ENCODE measurements around the gene KSR2.

Gene KSR2

DNA sequence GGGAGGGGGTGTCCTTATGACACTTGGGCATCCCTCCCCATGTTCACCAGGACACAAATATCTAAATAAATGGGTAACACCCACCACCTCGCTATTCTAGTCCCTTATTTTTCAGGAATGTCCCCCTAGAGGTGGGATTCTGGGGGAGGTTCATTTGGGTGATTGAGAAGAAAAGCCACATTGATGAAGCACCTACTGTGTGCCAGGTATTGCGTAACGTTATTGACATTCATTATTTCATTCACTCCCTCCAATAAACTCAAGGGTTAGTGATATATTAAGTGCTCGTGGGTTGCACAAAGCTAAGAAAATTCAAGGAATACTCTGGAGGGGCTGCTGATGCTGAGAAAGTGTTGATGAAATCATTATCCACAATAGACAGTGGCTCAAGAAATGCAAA, 514.8 kb downstream of the KSR2 start:
- no peak for DNase-seq (ENCODE audit: low spot score)

- no peak for DNase-seq (ENCODE audit: low spot score)
Observed at GRCh38 chr12:117452112-117452511, 516.7 kb downstream of the KSR2 start.

GRCh38 chr12:117450209-117450608, 518.6 kb downstream of the KSR2 start:
- DNase-seq (ENCODE audit: low spot score) = no peak

- DNase-seq (ENCODE audit: low spot score) = no peak
Observed at GRCh38 chr12:117447665-117448366, 521.0 kb downstream of the KSR2 start.

DNA sequence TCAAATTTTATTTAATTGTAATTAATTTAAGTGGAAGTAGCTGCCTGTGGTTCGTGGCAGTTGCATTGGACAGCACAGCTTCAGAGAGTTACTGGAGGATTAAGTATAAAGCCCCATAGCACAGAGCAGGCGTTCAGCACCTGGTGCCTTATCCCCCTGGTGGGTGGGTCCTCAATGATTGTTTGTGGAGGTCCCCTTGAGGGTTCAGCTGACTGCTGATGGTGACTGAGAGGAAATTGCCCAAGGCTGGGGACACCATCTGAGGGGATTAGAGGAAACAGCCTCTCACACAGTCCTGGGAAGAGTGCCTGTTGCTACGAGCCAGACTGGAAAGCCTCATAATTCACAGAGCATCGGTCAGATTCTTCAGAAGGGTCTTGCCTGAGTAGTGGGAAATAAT, 524.0 kb downstream of the KSR2 start:
- no peak for DNase-seq (ENCODE audit: low spot score)

GRCh38 chr12:117441751-117442150, 527.0 kb downstream of the KSR2 start:
- peak; percentile 20 for DNase-seq (ENCODE audit: low spot score)

DNA sequence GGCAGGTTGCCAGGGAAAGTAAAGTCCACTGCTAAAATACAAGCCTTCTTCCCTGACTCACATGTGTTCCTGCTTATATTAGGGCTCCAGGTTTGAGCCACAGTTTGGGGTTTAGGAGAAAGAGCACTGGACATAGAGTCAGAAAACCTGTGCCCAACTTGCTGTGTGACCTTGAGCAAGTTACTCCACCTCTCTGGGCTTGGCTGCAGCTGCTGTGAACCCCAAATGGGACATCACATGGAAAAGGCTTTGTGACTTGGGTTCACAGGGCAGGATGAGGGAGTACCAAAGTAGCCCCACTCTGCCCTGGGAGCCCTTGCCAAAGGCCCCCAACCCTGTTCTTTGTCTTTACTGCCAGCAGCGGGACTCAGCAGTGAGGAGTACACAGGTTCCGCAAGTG, 528.4 kb downstream of the KSR2 start:
- DNase-seq (ENCODE audit: low spot score) = no peak

DNA sequence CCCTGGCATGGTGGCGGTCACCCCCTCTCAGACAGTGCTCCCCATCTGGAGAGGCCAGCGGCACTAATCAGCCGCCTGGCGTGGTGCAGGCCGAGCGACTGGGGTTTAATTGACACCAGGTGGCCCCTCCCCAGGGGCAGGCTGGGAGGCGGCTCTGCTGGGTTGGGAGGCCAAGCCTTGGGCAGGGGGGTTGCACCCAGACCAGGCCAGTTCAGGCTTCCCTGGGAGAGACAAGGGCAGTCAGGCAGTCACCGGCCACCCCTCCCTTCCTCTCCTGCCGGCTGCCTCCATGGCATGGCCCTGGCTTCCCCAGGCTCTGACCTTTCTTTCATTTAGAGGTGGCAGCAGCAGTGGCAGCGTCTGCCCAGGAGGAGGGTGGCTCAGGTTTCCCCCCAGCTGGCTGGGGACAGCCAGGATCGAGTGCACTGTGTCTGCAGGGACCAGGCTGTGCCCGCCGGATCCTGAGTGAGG, 529.2 kb downstream of the KSR2 start:
- DNase-seq (ENCODE audit: low spot score) = no peak

- no peak for DNase-seq (ENCODE audit: low spot score)
Observed at GRCh38 chr12:117438809-117439208, 530.0 kb downstream of the KSR2 start.

DNA sequence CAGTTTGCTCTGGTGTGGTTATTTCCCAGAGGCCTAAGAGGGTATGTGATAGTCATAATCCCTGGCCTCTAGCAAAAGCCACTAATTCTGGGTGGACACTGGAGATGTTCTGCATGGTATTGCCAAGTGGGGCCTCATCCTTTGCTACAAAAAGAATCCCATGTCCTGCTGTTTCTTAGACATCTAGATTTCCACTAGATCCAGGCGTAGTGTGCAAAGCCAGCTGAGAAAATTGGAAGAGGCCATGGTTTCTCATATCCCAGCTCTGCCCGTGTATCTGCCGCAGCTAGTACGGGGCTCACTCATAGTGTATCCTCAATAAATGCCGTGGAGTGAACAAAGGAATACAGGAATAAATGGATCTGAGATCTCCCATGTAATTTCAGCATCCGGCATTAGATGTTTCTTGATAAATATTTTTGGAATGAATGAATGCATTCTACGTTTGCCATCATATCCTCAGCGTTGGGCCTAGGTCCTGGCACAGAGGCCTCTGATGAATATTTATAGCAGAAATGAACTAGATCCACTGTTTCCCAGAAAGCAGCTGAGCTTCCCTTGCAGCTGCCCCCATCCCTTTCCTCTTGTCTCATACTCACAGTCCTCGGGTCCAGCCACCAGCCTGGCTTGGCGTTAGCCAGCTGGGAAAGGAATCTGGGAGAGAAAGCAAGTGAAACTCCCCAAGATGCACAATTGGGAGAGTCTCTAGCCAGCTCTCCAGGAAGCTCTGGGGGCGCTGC, 531.1 kb downstream of the KSR2 start:
- no peak for DNase-seq (ENCODE audit: low spot score)

- no peak for DNase-seq (ENCODE audit: low spot score)
Observed at GRCh38 chr12:117433878-117434277, 534.9 kb downstream of the KSR2 start.

DNA sequence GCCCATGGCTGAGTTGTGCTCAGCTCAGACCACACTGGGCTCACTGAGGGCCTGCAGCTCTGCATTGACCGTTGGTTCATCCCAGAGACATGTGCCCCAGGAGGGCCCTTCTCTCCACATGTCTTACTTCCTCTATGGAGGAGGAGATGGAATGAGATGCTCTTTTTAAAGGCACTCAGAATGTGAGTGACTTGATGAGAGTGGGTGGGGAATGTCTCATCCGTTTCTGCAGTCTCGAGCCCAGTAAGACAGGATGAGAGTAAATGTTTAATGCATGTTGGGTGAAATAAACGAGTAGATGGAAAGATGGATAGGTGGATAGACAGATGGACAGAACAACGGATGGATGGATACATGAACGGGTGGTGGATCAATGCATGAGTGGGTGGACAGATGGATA, 538.5 kb downstream of the KSR2 start:
- no peak for DNase-seq (ENCODE audit: low spot score)

DNA sequence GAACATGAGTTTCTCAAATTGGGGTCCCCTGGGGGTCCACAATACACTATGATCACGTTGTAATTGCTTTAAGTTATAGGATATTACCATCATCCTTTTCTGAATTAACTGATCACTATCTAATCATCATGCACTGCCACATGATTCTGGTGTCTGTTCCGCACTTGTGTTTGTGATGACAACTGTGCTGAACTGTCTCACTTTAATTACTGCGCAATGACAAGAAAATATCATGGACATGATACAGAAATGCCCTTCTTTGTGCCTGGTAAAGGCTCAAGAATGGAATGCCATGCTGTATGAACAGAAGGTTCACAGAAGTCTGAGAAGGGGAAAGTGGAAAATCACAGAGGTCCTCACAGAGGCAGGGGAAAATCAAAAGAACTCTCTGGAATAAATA, 541.6 kb downstream of the KSR2 start:
- DNase-seq (ENCODE audit: low spot score) = no peak

DNA sequence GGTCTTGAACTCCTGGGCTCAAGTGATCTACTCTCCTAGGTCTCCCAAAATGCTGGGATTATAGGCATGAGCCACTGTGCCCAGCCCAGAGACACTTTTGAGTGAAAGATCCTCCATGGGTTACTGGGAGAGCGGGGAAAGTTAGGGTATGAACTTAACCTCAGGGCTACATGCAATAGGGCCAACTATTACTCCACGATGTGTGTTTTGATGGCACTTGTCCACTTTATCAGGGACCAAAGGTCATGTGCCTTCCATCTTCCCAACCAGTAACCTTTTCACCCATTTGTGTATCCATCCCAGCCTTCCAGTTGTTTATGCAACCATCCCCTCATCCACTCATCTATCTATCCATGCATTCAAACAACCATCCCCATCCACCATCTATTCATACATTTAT, 546.8 kb downstream of the KSR2 start:
- no peak for DNase-seq (ENCODE audit: low spot score)

GRCh38 chr12:117421068-117421752, 547.6 kb downstream of the KSR2 start:
- no peak for DNase-seq (ENCODE audit: low spot score)

- DNase-seq (ENCODE audit: low spot score) = no peak
Observed at GRCh38 chr12:117417004-117417403, 551.8 kb downstream of the KSR2 start.

DNA sequence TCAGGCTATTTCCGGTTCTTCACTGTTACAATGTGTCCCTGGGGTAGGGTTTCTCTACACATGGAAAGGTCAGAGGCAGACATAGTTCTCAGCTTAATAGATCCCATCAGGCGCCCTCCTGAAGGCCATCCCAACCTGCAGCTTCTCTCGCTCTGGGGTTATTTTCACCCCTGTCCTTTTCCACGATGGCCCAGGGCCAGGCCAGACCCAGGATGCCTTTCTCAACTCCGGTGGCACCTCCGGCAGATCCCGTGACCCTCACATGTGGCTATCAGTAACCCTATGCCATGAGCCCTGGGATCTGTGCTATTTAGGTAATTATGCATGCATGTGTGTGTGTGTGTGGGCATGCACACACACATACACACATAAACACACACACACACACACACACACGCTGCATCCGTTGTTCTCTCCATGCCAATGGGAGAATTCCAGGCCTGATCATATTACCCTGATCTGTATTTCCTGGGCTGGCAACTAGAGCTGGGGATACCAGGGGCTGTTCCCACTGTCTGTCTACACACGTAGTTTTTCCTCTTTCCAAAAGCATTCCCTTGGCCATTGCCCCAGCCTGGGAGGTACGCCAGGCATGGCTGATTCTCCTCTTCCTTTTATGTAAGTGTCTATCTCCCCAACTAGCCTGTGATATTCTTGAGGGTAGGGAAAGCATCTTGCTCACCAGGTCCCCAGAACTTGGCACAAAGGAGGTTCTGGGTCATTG, 556.2 kb downstream of the KSR2 start:
- DNase-seq (ENCODE audit: low spot score) = no peak

DNA sequence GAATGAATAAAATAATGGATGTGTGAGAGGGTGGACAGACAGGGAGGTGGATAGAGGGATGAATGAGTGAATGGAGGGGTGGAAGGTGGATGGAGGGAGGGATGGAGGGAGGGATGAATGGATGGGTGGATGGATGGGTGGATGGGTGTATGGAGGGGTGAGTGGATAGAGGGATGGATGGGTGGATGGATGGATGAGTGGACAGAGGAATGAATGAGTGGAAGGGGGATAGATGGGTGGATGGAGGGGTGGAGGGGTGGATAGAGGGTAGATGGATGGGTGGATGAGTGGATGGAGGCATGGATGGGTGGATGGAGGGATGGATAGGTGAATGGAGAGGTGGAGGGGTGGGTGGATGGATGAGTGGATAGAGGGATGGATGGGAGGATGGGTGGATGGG, 559.5 kb downstream of the KSR2 start:
- no peak for DNase-seq (ENCODE audit: low spot score)

- DNase-seq (ENCODE audit: low spot score) = peak; percentile 30
Observed at GRCh38 chr12:117408161-117408791, 560.5 kb downstream of the KSR2 start.

DNA sequence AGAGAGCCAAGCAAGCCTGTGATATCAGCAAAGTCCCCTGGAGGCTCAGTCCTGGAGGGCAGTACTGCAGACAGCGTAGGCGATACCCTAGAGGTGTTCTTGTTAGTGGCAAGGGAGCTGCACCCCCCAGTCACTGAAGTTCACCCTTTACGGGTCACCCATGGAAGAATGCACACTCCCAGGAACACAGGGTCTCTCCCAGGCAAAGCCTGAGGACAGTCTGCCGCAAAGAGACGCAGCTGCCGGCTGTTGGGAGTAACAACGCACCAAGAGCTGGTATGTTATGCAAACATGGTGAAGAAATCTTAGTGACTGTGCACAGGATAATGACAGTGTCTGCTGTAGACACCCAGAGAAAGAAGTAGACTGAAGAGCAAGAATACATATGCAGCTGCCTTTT, 563.9 kb downstream of the KSR2 start:
- no peak for DNase-seq (ENCODE audit: low spot score)

DNA sequence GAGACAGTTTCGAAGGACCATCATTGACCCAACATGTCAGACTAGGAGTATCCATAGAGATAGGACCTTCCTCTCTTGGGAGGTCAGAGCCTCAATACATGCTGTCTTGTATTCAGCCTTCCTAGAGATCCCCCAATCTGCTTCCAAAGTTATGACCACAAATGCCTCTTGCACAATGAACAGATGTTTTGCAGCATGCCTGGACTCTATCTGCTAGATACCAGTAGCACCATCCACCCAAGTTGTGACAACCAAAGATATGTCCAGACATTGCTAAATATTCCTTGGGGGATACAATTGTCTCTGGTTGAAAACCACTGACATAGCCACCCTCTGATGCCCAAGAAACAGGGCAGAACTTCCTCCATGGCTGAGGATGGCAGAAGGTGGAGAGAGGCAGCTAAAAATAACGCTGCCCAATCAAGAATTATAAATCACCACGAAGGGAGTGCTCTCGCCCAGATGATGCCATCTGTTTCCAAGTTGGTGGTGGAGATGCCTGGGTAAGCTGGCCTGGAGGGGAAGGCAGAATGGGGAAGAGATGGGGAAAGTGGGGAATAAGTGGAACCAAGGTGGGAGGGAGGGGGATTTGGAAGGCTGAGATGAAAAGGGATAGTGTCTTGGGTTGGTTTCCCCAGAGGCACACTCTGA, 564.5 kb downstream of the KSR2 start:
- DNase-seq (ENCODE audit: low spot score) = no peak

Measured in AG20443 (cell line).